Epithelial cell of alveolus of lung (primary cell): ENCODE measurements around the gene TTC9C. TPM values are rescaled to one million over a fixed set of nuclear protein-coding genes. Genes with fewer than 3 reads are reported as not detected.

ENCODE experiments used
- total RNA-seq: library from RNA; depleted of rRNA; stranded (reverse); fragments of >200 nt; gene quantifications from 2 replicates; pipeline ENCODE4 v1.2.1, GENCODE V29; 2015

Gene TTC9C
- total RNA-seq, result 22.4 and 50.1 TPM in 2 replicates

DNA sequence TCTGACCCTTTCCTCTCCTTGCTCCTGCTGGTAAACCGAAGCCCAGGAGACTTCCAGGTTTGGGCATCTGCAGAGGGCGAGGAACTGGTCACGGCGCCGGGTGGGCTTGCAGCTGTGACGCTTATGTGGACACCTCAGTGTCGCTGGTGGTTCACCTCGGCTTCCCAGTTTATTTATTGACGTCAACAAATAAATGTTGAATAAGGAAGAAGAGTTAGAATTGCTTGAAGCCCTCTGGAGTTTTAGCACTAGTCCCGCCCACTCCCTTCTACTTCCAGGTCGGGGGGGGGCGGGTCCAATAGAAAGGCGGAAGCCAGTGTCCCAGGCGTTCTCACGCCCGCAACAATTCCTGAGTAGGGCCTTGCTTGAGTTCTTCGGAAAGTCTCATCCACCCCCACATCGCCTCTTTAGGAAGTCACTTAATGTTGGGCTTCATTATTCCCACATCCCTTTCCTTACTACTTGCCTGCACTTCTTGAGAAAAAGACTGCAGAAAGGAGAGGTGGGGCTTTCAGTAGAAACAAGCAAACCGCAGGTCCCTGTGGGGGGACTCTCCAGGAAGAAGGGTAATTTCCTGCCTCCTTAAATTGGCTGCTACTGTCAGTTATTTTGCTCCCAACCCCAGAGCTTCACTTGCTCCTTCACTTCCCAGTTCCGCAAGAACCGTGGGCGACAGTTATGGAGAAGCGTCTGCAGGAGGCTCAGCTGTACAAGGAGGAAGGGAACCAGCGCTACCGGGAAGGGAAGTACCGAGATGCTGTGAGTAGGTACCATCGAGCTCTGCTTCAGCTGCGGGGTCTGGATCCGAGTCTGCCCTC lies at the start of gene TTC9C:
TSS of gene TTC9C (plus strand) at position 316 of the 818 bp plus-strand sequence. CDS start at position 679, 363 bp downstream.

DNA sequence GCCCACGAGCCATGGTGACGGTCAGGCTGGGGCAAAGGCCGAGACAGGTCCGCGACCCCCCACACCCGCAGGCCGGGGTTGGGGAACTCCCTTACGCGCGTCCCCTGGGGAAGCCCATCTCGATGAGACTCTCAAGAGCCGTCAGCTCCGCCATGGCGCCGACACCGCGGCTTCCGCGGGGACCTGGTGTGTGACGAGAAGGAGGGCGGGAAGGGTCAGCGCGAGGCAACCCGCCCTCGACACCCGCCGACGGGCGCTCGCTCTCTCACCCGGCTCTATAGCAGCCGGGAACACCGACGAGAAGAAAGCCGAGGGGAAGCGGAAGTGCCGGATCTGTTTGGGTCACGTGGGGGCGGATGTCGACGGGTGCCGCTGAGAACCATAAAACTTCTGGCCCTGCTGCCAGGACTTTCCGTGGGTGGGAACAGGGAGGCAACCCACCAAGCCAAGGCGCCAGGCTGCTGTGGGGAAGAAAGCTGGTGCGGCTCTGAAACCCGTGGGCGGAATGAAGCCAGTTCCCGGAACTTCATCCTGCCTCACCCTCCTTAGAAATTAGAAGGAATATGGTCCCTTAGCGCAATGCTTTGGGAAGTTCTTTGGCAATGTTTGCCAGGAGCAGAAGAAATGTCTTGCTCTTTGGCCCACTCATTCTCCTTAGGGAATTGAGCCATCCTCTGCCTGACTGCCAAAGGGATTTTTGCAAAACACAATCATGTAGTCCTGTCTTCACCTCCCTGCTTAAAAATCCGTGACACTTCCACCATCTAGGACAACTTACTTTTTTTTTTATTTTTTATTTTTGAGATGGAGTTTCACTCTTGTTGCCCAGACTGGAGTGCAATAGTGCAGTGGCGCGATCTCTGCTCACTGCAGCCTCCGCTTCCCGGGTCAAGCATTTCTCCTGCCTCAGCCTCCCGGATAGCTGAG lies 49.3 kb upstream of the TTC9C start, which contains the start of gene UBXN1:
TSS of gene UBXN1 (minus strand) at position 304 of the 927 bp plus-strand sequence. CDS start at position 154, 150 bp downstream.

DNA sequence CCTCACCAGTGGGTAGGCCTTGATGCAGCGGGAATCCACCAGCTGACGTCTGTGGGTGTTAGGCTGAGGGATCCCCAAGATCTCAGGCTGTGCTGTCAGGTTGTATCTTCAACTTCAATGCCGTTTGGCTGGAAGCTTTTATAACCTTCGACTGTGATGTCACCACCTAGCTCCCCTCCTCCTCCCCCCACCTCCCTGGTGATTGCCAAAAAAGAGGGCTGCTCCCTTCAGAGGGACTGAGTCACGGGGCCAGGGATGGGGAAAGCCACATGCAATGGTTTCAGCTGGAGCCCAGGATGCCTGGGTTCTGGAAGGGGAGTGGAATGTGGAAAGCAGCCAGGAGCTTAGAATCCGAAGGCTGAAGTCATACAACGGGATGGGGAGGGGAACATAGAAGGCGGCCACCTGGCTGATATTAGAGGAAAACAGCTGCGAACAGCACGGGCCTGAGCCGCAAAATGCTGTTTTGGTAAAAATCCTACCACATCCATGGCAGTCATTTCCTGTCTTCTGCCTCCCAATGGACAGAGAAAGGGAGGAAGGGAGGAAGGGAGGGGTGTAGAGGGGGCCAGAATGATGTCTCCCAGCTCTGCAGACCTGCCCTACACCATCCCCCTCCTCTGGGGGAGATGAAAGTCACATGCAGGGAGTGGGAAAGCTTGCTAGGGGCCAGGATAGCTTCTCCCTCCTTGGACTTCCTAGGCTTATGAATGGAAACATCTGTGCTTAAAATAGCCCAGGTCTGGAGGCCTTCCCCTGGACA lies 38.7 kb upstream of the TTC9C start, which contains the start of gene LRRN4CL:
TSS of gene LRRN4CL (minus strand) at position 110 of the 763 bp plus-strand sequence. CDS start 1,022 bp downstream, outside the sequence.

GRCh38 chr11:62707277-62707861 lies 20.9 kb upstream of the TTC9C start, which contains the start of the genes BSCL2 and GNG3:
Gene BSCL2, minus strand, starts transcription at chr11:62707424. Its CDS starts 229 bp downstream, at chr11:62707195.
Gene GNG3, plus strand, starts transcription at chr11:62707676. Its CDS starts 620 bp downstream, at chr11:62708296.

GRCh38 chr11:62727165-62727871 lies 968 bp upstream of the TTC9C start, which contains the start of gene HNRNPUL2:
Gene HNRNPUL2, minus strand, starts transcription at chr11:62727457. Its CDS starts 301 bp downstream, at chr11:62727156.

GRCh38 chr11:62753736-62754603 lies 25.7 kb downstream of the TTC9C start, which contains the start of gene ZBTB3:
Gene ZBTB3, minus strand, starts transcription at chr11:62754160. Its CDS starts 496 bp downstream, at chr11:62753664.

GRCh38 chr11:62771144-62772021 lies 43.1 kb downstream of the TTC9C start, which contains the start of gene TAF6L:
Gene TAF6L, plus strand, starts transcription at chr11:62771396. Its CDS starts 4,388 bp downstream, at chr11:62775784.

GRCh38 chr11:62787005-62787759 lies 58.9 kb downstream of the TTC9C start, which contains the start of gene TMEM179B:
Gene TMEM179B, plus strand, starts transcription at chr11:62787402. Its CDS starts 30 bp downstream, at chr11:62787432.

Other genes with a start within 250 kb of the TTC9C start
- gene AHNAK, start 181.7 kb upstream of the TTC9C start, total RNA-seq, result 242 and 261 TPM in 2 replicates
- gene EEF1G, start 154.6 kb upstream of the TTC9C start, total RNA-seq, result 2,450 and 2,872 TPM in 2 replicates
- gene TUT1, start 137.0 kb upstream of the TTC9C start, total RNA-seq, result 9.2 and 13.4 TPM in 2 replicates
- 72.1 and 101 TPM in 2 replicates for gene MTA2, start 126.6 kb upstream of the TTC9C start, total RNA-seq
- 25.9 and 34.3 TPM in 2 replicates for gene EML3, start 115.7 kb upstream of the TTC9C start, total RNA-seq
- gene ROM1, start 115.2 kb upstream of the TTC9C start, total RNA-seq, result 2.7 and 11.6 TPM in 2 replicates
- 48.7 and 55.3 TPM in 2 replicates for gene B3GAT3, start 106.5 kb upstream of the TTC9C start, total RNA-seq
- gene GANAB, start 81.9 kb upstream of the TTC9C start, total RNA-seq, result 321 and 375 TPM in 2 replicates
- 30.1 and 41.0 TPM in 2 replicates for gene INTS5, start 75.2 kb upstream of the TTC9C start, total RNA-seq
- 71.6 and 87.2 TPM in 2 replicates for gene C11orf98, start 63.3 kb upstream of the TTC9C start, total RNA-seq
- 6.1 and 10.1 TPM in 2 replicates for gene CSKMT, start 63.2 kb upstream of the TTC9C start, total RNA-seq
- gene UQCC3, start 56.8 kb upstream of the TTC9C start, total RNA-seq, result 11.5 and 17.2 TPM in 2 replicates
- 2.4 and 3.1 TPM in 2 replicates for gene LBHD1, start 56.2 kb upstream of the TTC9C start, total RNA-seq
- gene UBXN1, start 49.4 kb upstream of the TTC9C start, total RNA-seq, result 135 and 148 TPM in 2 replicates
- 2.1 and 4.3 TPM in 2 replicates for gene LRRN4CL, start 39.0 kb upstream of the TTC9C start, total RNA-seq
- 66.0 and 82.1 TPM in 2 replicates for gene BSCL2, start 21.1 kb upstream of the TTC9C start, total RNA-seq
- not detected in 2 replicates for gene GNG3, start 20.8 kb upstream of the TTC9C start, total RNA-seq
- 9.2 and 16.2 TPM in 2 replicates for gene HNRNPUL2, start 1.0 kb upstream of the TTC9C start, total RNA-seq
- gene ZBTB3, start 25.7 kb downstream of the TTC9C start, total RNA-seq, result 7.5 and 8.3 TPM in 2 replicates
- 95.7 and 111 TPM in 2 replicates for gene POLR2G, start 33.1 kb downstream of the TTC9C start, total RNA-seq
- 11.4 and 20.0 TPM in 2 replicates for gene TAF6L, start 42.9 kb downstream of the TTC9C start, total RNA-seq
- gene TMEM179B, start 58.9 kb downstream of the TTC9C start, total RNA-seq, result 82.1 and 98.6 TPM in 2 replicates
- gene TMEM223, start 63.5 kb downstream of the TTC9C start, total RNA-seq, result 39.0 and 55.0 TPM in 2 replicates
- gene NXF1, start 77.0 kb downstream of the TTC9C start, total RNA-seq, result 20.3 and 44.3 TPM in 2 replicates
- gene STX5, start 103.6 kb downstream of the TTC9C start, total RNA-seq, result 44.6 and 50.4 TPM in 2 replicates
- gene TEX54, start 104.4 kb downstream of the TTC9C start, total RNA-seq, result not detected in 2 replicates
- gene WDR74, start 111.1 kb downstream of the TTC9C start, total RNA-seq, result 38.6 and 57.9 TPM in 2 replicates
- 146 and 183 TPM in 2 replicates for gene SLC3A2, start 152.4 kb downstream of the TTC9C start, total RNA-seq
- gene CHRM1, start 192.9 kb downstream of the TTC9C start, total RNA-seq, result not detected in 2 replicates